K562 treated with DMSO at 1 percent for 24 hours (cell line): ENCODE data around the gene ZNF662. TPM values are rescaled to one million over a fixed set of nuclear protein-coding genes. Genes with fewer than 3 reads are reported as not detected.

Source experiments
- total RNA-seq: library from RNA; unstranded; fragments of 300-600 nt; gene quantifications from 2 replicates; pipeline ENCODE4 v1.2.3, GENCODE V29; 2022; ENCODE audit warnings: low read depth; ENCODE audit not compliant: insufficient read depth

The ZNF662 gene
- total RNA-seq: 0.59 and 0.98 TPM in 2 replicates

DNA sequence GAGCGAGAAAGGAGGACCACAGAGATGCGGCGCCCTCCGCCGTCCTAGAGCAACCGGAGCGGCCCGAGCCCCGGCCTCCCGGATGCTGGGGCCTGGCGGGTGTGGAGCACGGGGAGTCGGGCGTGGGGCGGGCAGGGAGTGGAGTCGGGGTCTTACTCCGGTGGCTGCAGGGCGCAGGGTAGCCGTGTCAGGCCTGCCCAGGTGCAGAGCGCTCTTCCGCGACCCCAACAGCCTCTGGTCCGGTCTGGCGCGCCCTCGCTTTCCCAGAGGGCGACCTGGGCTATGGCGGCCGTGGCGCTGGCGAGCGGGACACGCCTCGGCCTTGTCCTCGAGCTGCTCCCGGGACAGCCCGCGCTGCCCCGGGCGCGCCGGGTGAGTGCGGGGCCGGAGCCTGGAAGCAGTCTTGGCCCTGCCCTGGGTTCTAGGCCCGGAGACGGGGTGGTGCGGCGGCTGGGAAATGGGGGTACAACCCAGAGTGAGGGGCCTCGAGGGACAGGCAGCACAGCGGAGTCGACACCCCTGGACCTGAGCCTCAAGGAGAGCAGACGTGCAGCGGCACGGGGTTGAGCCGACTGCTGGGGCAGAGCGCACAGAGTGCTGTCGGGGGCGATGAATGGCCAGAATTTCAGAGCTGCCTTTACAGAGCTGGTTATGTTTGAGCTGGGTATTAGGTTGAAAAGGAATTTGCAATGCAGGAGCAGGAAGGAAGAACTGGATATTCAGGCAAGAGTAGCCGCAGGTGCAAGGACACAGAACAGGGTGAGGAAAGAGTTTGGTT lies at the start of gene ZNF662:
Gene ZNF662, plus strand, starts transcription at position 73 of the 778 bp plus-strand sequence. CDS start 1,973 bp downstream, outside the sequence.

DNA sequence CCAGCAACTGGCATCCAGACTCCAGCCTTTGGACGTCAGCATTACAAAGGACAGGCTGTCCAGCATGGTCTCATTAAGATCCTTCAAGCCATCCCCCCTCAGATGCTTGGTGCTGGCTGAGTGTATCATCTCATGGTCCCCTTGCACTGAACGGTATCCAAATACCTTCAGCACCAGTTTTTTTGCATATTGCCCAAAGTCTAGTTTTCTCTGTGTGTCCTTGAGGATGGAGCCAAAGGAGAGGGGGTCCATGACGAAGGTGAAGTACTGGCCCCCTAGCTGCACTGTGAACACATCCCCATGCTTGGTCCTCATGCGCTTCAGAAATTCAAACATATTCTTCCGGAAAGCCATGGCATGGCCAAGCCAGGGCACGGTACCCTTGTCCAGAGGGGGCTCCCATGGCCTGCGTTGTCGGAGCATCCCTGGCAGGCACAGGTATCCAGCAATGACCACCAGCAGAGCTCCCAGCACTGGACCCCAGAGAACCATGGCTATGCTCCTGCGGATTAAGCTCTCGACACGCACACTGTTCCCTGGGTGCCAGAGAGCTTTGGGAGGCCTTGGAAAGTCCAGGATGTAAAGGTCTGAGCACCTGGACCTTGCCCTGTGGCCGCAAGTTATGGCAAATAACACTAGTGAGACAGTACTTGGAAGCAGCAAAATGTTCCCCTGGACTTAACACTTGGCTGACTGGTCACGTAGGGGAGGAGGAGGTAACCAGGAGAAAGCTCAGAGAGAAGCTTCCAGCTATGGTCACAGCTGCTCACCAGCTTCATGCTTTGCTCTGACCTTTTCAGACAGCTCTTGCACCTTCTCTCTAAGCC lies 30.4 kb upstream of the ZNF662 start, which contains the start of gene CYP8B1:
Gene CYP8B1, minus strand, starts transcription at position 555 of the 827 bp plus-strand sequence. Its CDS starts 63 bp downstream, at position 492.

Other genes starting within 250 kb of the ZNF662 start
- gene KLHL40, start 220.6 kb upstream of the ZNF662 start, total RNA-seq: not detected in 2 replicates
- 0.21 TPM in 1 of 2 replicates, not detected in the other for gene HHATL, start 203.3 kb upstream of the ZNF662 start, total RNA-seq
- 1.2 and 1.7 TPM in 2 replicates for gene CCDC13, start 132.9 kb upstream of the ZNF662 start, total RNA-seq
- 94.5 and 121 TPM in 2 replicates for gene HIGD1A, start 101.7 kb upstream of the ZNF662 start, total RNA-seq
- 0.56 and 1.1 TPM in 2 replicates for gene ACKR2, start 96.7 kb upstream of the ZNF662 start, total RNA-seq
- gene CYP8B1, start 30.3 kb upstream of the ZNF662 start, total RNA-seq: not detected in 2 replicates
- gene GASK1A, start 73.2 kb downstream of the ZNF662 start, total RNA-seq: 0.51 TPM in 1 of 2 replicates, not detected in the other
- 25.2 and 29.7 TPM in 2 replicates for gene POMGNT2, start 199.9 kb downstream of the ZNF662 start, total RNA-seq